SJSA1 (cell line): ENCODE measurements around the gene ANO1. TPM values are rescaled to one million over a fixed set of nuclear protein-coding genes. Genes with fewer than 3 reads are reported as not detected.

Experiments used
- DNase-seq, 2 experiments: peaks; one replicate each; pipeline ENCODE4 v3.0.0-alpha.2; 2015 to 2020; ENCODE audit warnings: low spot score in 2 of 2, low read depth in 1 of 2
- H3K27ac ChIP-seq: fragments of 250-450 bp; sonication (Bioruptor Pico); 2 replicates; pipeline ENCODE4 v1.5.1; 2020; ENCODE audit warnings: mild to moderate bottlenecking, moderate library complexity
- H3K27me3 ChIP-seq: fragments of 250-450 bp; sonication (Bioruptor Pico); replicated peaks from 2 replicates; pipeline ENCODE4 v1.5.1; 2020; ENCODE audit warnings: mild to moderate bottlenecking, moderate library complexity
- H3K36me3 ChIP-seq: fragments of 250-450 bp; sonication (Bioruptor Pico); 2 replicates; pipeline ENCODE4 v1.5.1; 2020; ENCODE audit warnings: mild to moderate bottlenecking
- H3K4me1 ChIP-seq: fragments of 250-450 bp; sonication (Bioruptor Pico); replicated peaks from 2 replicates; pipeline ENCODE4 v1.6.1; 2021; ENCODE audit warnings: mild to moderate bottlenecking
- H3K4me3 ChIP-seq: fragments of 250-450 bp; sonication (Bioruptor Pico); 2 replicates; pipeline ENCODE4 v1.5.1; 2020; ENCODE audit warnings: mild to moderate bottlenecking
- H3K9me3 ChIP-seq: fragments of 250-450 bp; sonication (Bioruptor Pico); replicated peaks from 2 replicates; pipeline ENCODE4 v1.5.1; 2020; ENCODE audit warnings: mild to moderate bottlenecking
- total RNA-seq: library from RNA; depleted of rRNA; stranded (reverse); fragments of >200 nt; shearing (Covaris generic); gene quantifications from 2 replicates; pipeline ENCODE4 v1.2.3, GENCODE V29; 2014; rRNA removed

The ANO1 gene
- total RNA-seq, 1 experiment from 2014 or later: 1.4 TPM

- DNase-seq: peak in 1 of 2 experiments; percentile 83
- H3K9me3 ChIP-seq: no peaks in the 10 kb centered on the region
Measured at GRCh38 chr11:70220920-70221319, 142.8 kb downstream of the ANO1 start.

GRCh38 chr11:70225681-70226177 is 147.6 kb downstream of the ANO1 start:
- Histone ChIP-seq H3K9me3 (no peaks in the 10 kb centered on the region), H3K27ac (no peak overlapping the region), H3K4me3 (no peak overlapping the region), H3K4me1 (peaks cover 8% of the 10 kb centered on the region), H3K36me3 (no peaks in the 10 kb centered on the region), H3K27me3 (peaks cover 6% of the 10 kb centered on the region; the same call in 1 of the 2 replicates)
- DNase-seq: no peak

More at GRCh38 chr11:70220920-70221319, 142.8 kb downstream of the ANO1 start:
- peaks cover 6% of the 10 kb centered on the region; the same call in 1 of the 2 replicates for H3K27me3 ChIP-seq
- H3K4me3 ChIP-seq: no peak overlapping the region
- no peaks in the 10 kb centered on the region for H3K4me1 ChIP-seq
- no peak overlapping the region for H3K27ac ChIP-seq
- no peaks in the 10 kb centered on the region for H3K36me3 ChIP-seq

- Histone ChIP-seq H3K9me3 (no peaks in the 10 kb centered on the region), H3K4me3 (no peak overlapping the region), H3K27ac (no peak overlapping the region), H3K4me1 (peaks cover 11% of the 10 kb centered on the region), H3K27me3 (peaks cover 6% of the 10 kb centered on the region; the same call in 1 of the 2 replicates), H3K36me3 (no peaks in the 10 kb centered on the region)
- DNase-seq: no peak
Measured at GRCh38 chr11:70226183-70226582, 148.1 kb downstream of the ANO1 start.

GRCh38 chr11:70226967-70227366 is 148.8 kb downstream of the ANO1 start:
- no peak for DNase-seq
- no peak overlapping the region for H3K27ac ChIP-seq
- no peaks in the 10 kb centered on the region for H3K36me3 ChIP-seq
- no peak overlapping the region for H3K4me3 ChIP-seq
- H3K27me3 ChIP-seq: peaks cover 6% of the 10 kb centered on the region; the same call in 1 of the 2 replicates
- peaks cover 11% of the 10 kb centered on the region for H3K4me1 ChIP-seq
- H3K9me3 ChIP-seq: no peaks in the 10 kb centered on the region

- Histone ChIP-seq H3K27ac (no peak overlapping the region), H3K4me3 (no peak overlapping the region), H3K9me3 (no peaks in the 10 kb centered on the region)
Measured at GRCh38 chr11:70229737-70230136, 151.6 kb downstream of the ANO1 start.

GRCh38 chr11:70230151-70230839 is 152.2 kb downstream of the ANO1 start:
- H3K27me3 ChIP-seq: no peaks in the 10 kb centered on the region
- no peak overlapping the region for H3K4me3 ChIP-seq
- no peaks in the 10 kb centered on the region for H3K9me3 ChIP-seq
- no peak overlapping the region for H3K27ac ChIP-seq
- peak in 1 of 2 experiments; percentile 37 for DNase-seq
- no peaks in the 10 kb centered on the region for H3K36me3 ChIP-seq
- H3K4me1 ChIP-seq: peaks cover 39% of the 10 kb centered on the region

More at GRCh38 chr11:70229737-70230136, 151.6 kb downstream of the ANO1 start:
- H3K4me1 ChIP-seq: peaks cover 33% of the 10 kb centered on the region
- H3K27me3 ChIP-seq: no peaks in the 10 kb centered on the region; the same call in 1 of the 2 replicates
- no peaks in the 10 kb centered on the region for H3K36me3 ChIP-seq
- DNase-seq: no peak

- no peak overlapping the region for H3K27ac ChIP-seq
- peaks cover 45% of the 10 kb centered on the region for H3K4me1 ChIP-seq
- H3K4me3 ChIP-seq: no peak overlapping the region
- H3K27me3 ChIP-seq: no peaks in the 10 kb centered on the region
- no peaks in the 10 kb centered on the region for H3K9me3 ChIP-seq
- no peak for DNase-seq
- H3K36me3 ChIP-seq: no peaks in the 10 kb centered on the region
Measured at GRCh38 chr11:70230840-70231710, 153.0 kb downstream of the ANO1 start.

- H3K27me3 ChIP-seq: no peaks in the 10 kb centered on the region
- DNase-seq: no peak
- peak overlapping the region; percentile 39 for H3K27ac ChIP-seq
- H3K4me1 ChIP-seq: peaks cover 45% of the 10 kb centered on the region
- H3K4me3 ChIP-seq: no peak overlapping the region
- no peaks in the 10 kb centered on the region for H3K36me3 ChIP-seq
- no peaks in the 10 kb centered on the region for H3K9me3 ChIP-seq
Measured at GRCh38 chr11:70233034-70233433, 154.9 kb downstream of the ANO1 start.

GRCh38 chr11:70233511-70233934 is 155.4 kb downstream of the ANO1 start:
- Histone ChIP-seq H3K4me3 (no peak overlapping the region), H3K9me3 (no peaks in the 10 kb centered on the region), H3K4me1 (peaks cover 45% of the 10 kb centered on the region), H3K27ac (peak overlapping the region; percentile 39; the same call in 1 of the 2 replicates), H3K36me3 (no peaks in the 10 kb centered on the region), H3K27me3 (no peaks in the 10 kb centered on the region)
- peak; percentile 93 to 97 for DNase-seq

GRCh38 chr11:70233962-70234361 is 155.8 kb downstream of the ANO1 start:
- Histone ChIP-seq H3K4me1 (peaks cover 45% of the 10 kb centered on the region), H3K36me3 (no peaks in the 10 kb centered on the region), H3K9me3 (no peaks in the 10 kb centered on the region), H3K27ac (peak overlapping the region; percentile 2; the same call in 1 of the 2 replicates), H3K4me3 (no peak overlapping the region), H3K27me3 (no peaks in the 10 kb centered on the region)
- DNase-seq: no peak

Other genes starting within 250 kb of the ANO1 start
- gene FADD, start 125.0 kb downstream of the ANO1 start, total RNA-seq: 121 and 147 TPM in 2 replicates
- 106 and 111 TPM in 2 replicates for gene PPFIA1, start 192.4 kb downstream of the ANO1 start, total RNA-seq